SK-N-SH (cell line): Measurements from ENCODE around the gene MEGF8. TPM values are rescaled to one million over a fixed set of nuclear protein-coding genes. Genes with fewer than 3 reads are reported as not detected.

Experiments
- CTCF ChIA-PET: fragments of 300-600, 350-600 bp; formaldehyde crosslinking; extraction: SDS; loops from one replicate; lab custom pipeline; 2021; lab: Yijun Ruan, JAX
- POLR2A ChIA-PET: fragments of 350-600 bp; sonication (Branson Sonifier 250); formaldehyde crosslinking; extraction: SDS; loops from one replicate; lab custom pipeline; 2020; ENCODE audit warnings: antibody characterized with exemption, inconsistent platforms; lab: Yijun Ruan, JAX
- DNase-seq: peaks from one replicate; pipeline ENCODE4 v3.0.0; 2012
- H2AFZ ChIP-seq: fragments of 200-600 bp; sonication (generic); 2 replicates; pipeline ENCODE4 v1.8.1; 2016; ENCODE audit warnings: antibody characterized with exemption, mild to moderate bottlenecking, low read depth
- H3F3A ChIP-seq: fragments of 200-600 bp; sonication (generic); replicated peaks from 2 replicates; pipeline ENCODE3; 2016; ENCODE audit warnings: antibody characterized with exemption, mild to moderate bottlenecking; ENCODE audit not compliant: insufficient read depth
- H3K27ac ChIP-seq, 2 experiments: fragments of 200-500 bp in 1 of 2; fragments of 200-600 bp in 1 of 2; sonication (Bioruptor generic) in 1 of 2; sonication (generic), shearing (Covaris generic) in 1 of 2; 2 replicates each; pipeline versions ENCODE4 v1.5.1 to v1.6.1; 2014 to 2016; ENCODE audit warnings: low read depth in 2 of 2, inconsistent platforms in 1 of 2, low read length in 1 of 2, mild to moderate bottlenecking in 1 of 2, mixed read lengths in 1 of 2
- H3K27me3 ChIP-seq: fragments of 200-600 bp; sonication (generic), shearing (Covaris generic); 2 replicates; pipeline ENCODE4 v1.6.1; 2016; ENCODE audit warnings: mixed run types; ENCODE audit not compliant: insufficient read depth
- H3K36me3 ChIP-seq, 2 experiments: fragments of 200-500 bp in 1 of 2; fragments of 200-600 bp in 1 of 2; sonication (Bioruptor generic) in 1 of 2; sonication (generic) in 1 of 2; replicated peaks in 1 of 2; 2 replicates each; pipeline versions ENCODE3 to v1.5.1; 2014 to 2016; ENCODE audit warnings: low read length in 1 of 2, mild to moderate bottlenecking in 1 of 2; ENCODE audit not compliant: insufficient read depth in 2 of 2, control insufficient read depth in 1 of 2
- H3K4me1 ChIP-seq, 2 experiments: fragments of 200-500 bp in 1 of 2; fragments of 200-600 bp in 1 of 2; sonication (Bioruptor generic) in 1 of 2; sonication (generic), shearing (Covaris generic) in 1 of 2; 2 replicates each; pipeline versions ENCODE4 v1.5.1 to v1.6.1; 2014 to 2016; ENCODE audit warnings: low read depth in 1 of 2, low read length in 1 of 2, mixed run types in 1 of 2; ENCODE audit not compliant: insufficient read depth in 2 of 2, control insufficient read depth in 1 of 2
- H3K4me2 ChIP-seq: fragments of 200-600 bp; sonication (generic), shearing (Covaris generic); 2 replicates; pipeline ENCODE4 v1.6.1; 2017; ENCODE audit warnings: mixed run types
- H3K4me3 ChIP-seq, 2 experiments: fragments of 200-500 bp in 1 of 2; fragments of 200-600 bp in 1 of 2; sonication (Bioruptor generic) in 1 of 2; sonication (generic), shearing (Covaris generic) in 1 of 2; 2 replicates each; pipeline versions ENCODE4 v1.5.1 to v1.8.1; 2014 to 2016; ENCODE audit warnings: low read depth in 2 of 2, inconsistent platforms in 1 of 2, low read length in 1 of 2, mild to moderate bottlenecking in 1 of 2, mixed read lengths in 1 of 2, moderate library complexity in 1 of 2
- H3K79me2 ChIP-seq: fragments of 200-600 bp; sonication (generic); 2 replicates; pipeline ENCODE4 v1.8.1; 2017; ENCODE audit warnings: mild to moderate bottlenecking; ENCODE audit not compliant: insufficient read depth
- H3K9ac ChIP-seq: fragments of 200-600 bp; sonication (generic); 2 replicates; pipeline ENCODE4 v1.6.1; 2017; ENCODE audit warnings: mixed run types
- H3K9me2 ChIP-seq: fragments of 200-600 bp; sonication (generic); 2 replicates; pipeline ENCODE4 v1.6.1; 2017; ENCODE audit warnings: mixed run types
- H3K9me3 ChIP-seq: fragments of 200-600 bp; sonication (generic); 2 replicates; pipeline ENCODE4 v1.6.1; 2017; ENCODE audit warnings: mixed run types, mild to moderate bottlenecking, moderate library complexity
- H4K20me1 ChIP-seq: fragments of 200-600 bp; sonication (generic); 2 replicates; pipeline ENCODE4 v1.6.1; 2017; ENCODE audit warnings: mild to moderate bottlenecking, mixed run types; ENCODE audit not compliant: insufficient read depth
- CHD2 ChIP-seq: fragments of 150-350 bp; IDR thresholded peaks from 2 replicates; pipeline ENCODE4 v1.6.1; 2018; ENCODE audit warnings: low read length; ENCODE audit not compliant: partially characterized antibody
- ELF1 ChIP-seq: IDR thresholded peaks from 2 replicates; pipeline ENCODE4 v1.4.0; 2012
- EP300 ChIP-seq, 2 experiments: IDR thresholded peaks; 2 replicates each; pipeline versions ENCODE4 v1.4.0 to v1.6.1; 2012; ENCODE audit warnings: borderline replicate concordance in 1 of 2, low read depth in 1 of 2, low read length in 1 of 2
- FOSL2 ChIP-seq: IDR thresholded peaks from 2 replicates; pipeline ENCODE4 v1.4.0; 2012; ENCODE audit warnings: low read depth, mild to moderate bottlenecking, moderate library complexity, borderline replicate concordance
- FOXJ3 ChIP-seq: sonication (generic); formaldehyde crosslinking; IDR thresholded peaks from 2 replicates; pipeline ENCODE4 v1.5.1; 2020; ENCODE audit warnings: mild to moderate bottlenecking, missing genetic modification reagents
- GABPA ChIP-seq: IDR thresholded peaks from 2 replicates; pipeline ENCODE4 v1.4.0; 2012; ENCODE audit warnings: low read depth, mild to moderate bottlenecking
- GATA2 ChIP-seq: sonication (generic); formaldehyde crosslinking; IDR thresholded peaks from 2 replicates; pipeline ENCODE4 v1.5.0; 2020; ENCODE audit warnings: mild to moderate bottlenecking, missing genetic modification reagents
- JUND ChIP-seq: IDR thresholded peaks from 2 replicates; pipeline ENCODE4 v1.4.0; 2012
- PBX3 ChIP-seq: IDR thresholded peaks from 2 replicates; pipeline ENCODE4; 2012
- RAD21 ChIP-seq: IDR thresholded peaks from 2 replicates; pipeline ENCODE4 v1.6.1; 2012; ENCODE audit warnings: mild to moderate bottlenecking, low read length
- RCOR1 ChIP-seq: fragments of 150-350 bp; IDR thresholded peaks from 2 replicates; pipeline ENCODE4 v1.6.1; 2017; ENCODE audit warnings: antibody characterized with exemption, low read length
- REST ChIP-seq: IDR thresholded peaks from 2 replicates; pipeline ENCODE4 v1.6.1; 2012; ENCODE audit warnings: mild to moderate bottlenecking, low read depth, low read length, moderate library complexity
- RFX5 ChIP-seq: IDR thresholded peaks from 2 replicates; pipeline ENCODE4 v1.6.1; 2012; ENCODE audit warnings: mild to moderate bottlenecking, improper control_type of control experiment, low read length
- SIN3A ChIP-seq: IDR thresholded peaks from 2 replicates; pipeline ENCODE4 v1.6.1; 2012; ENCODE audit warnings: low read depth, mild to moderate bottlenecking, low read length, moderate library complexity, borderline replicate concordance
- TAF1 ChIP-seq: IDR thresholded peaks from 2 replicates; pipeline ENCODE4 v1.6.1; 2012; ENCODE audit warnings: low read depth, mild to moderate bottlenecking, low read length, moderate library complexity, borderline replicate concordance
- TCF12 ChIP-seq: IDR thresholded peaks from 2 replicates; pipeline ENCODE4 v1.4.0; 2012
- TEAD4 ChIP-seq: IDR thresholded peaks from 2 replicates; pipeline ENCODE4 v1.4.0; 2012; ENCODE audit warnings: mild to moderate bottlenecking, borderline replicate concordance; ENCODE audit not compliant: insufficient read depth
- USF1 ChIP-seq: IDR thresholded peaks from 2 replicates; pipeline ENCODE4 v1.4.0; 2012; ENCODE audit warnings: low read depth, borderline replicate concordance
- USF2 ChIP-seq: fragments of 150-350 bp; IDR thresholded peaks from 2 replicates; pipeline ENCODE4 v1.6.1; 2017; ENCODE audit warnings: antibody characterized with exemption, low read length, low read depth, borderline replicate concordance
- ZBTB33 ChIP-seq: IDR thresholded peaks from 2 replicates; pipeline ENCODE4 v1.4.0; 2012; ENCODE audit warnings: low read depth, borderline replicate concordance
- WGBS: methylation state at CpG from one replicate; pipeline ENCODE4 v1.1.6; 2017; ENCODE audit warnings: low lambda C conversion rate; 5-methylcytosine and 5-hydroxymethylcytosine counted together
- polyA plus RNA-seq, 3 experiments: library from polyadenylated mRNA; depleted of rRNA; stranded (reverse); fragments of >200 nt; gene quantifications; 2 replicates each; pipeline ENCODE4 v1.2.3, GENCODE V29; 2012

MEGF8 gene
- polyA plus RNA-seq, 1 of the 3 experiments (the other 2 are of a cell fraction), result 19.1 TPM

- H3K4me2 ChIP-seq, result no peak within 1 kb of the TSS
- H3K27ac ChIP-seq, result no peak within 1 kb of the TSS
These were observed 101.9 kb downstream of the MEGF8 start, which contains the start of gene LIPE for GRCh38 chr19:42427313-42427712. Gene LIPE (minus strand): TSS chr19:42427388. CDS start chr19:42427149, 239 bp downstream.

More at GRCh38 chr19:42427313-42427712, 101.9 kb downstream of the MEGF8 start, which contains the start of gene LIPE:
- Histone ChIP-seq H3F3A (no peaks in the 10 kb centered on the region), H2AFZ (no peak within 1 kb of the TSS), H3K4me3 (no peak within 1 kb of the TSS), H3K9me3 (no peaks in the 10 kb centered on the region), H3K79me2 (no peaks in the 10 kb centered on the region), H3K36me3 (no peaks in the 10 kb centered on the region)
- no peak for DNase-seq
- no peak for TF ChIP-seq GATA2
- no peak for TF ChIP-seq RFX5
- TF ChIP-seq TCF12, result no peak
- TF ChIP-seq RAD21, result no peak
- TF ChIP-seq GABPA, result no peak
- TF ChIP-seq CHD2, result no peak
- TF ChIP-seq FOSL2, result no peak
- no peak for TF ChIP-seq USF2
- no peak for TF ChIP-seq JUND
- TF ChIP-seq ZBTB33, result no peak
- no peak for TF ChIP-seq ELF1
- TF ChIP-seq SIN3A, result no peak
- TF ChIP-seq EP300 (IDR thresholded peaks at IDR 0.05; ENCODE audit: borderline replicate concordance in 1 of 2, low read depth in 1 of 2, low read length in 1 of 2), result no peak
- TF ChIP-seq TAF1, result no peak
- no peak for TF ChIP-seq REST
- TF ChIP-seq USF1, result no peak
- no peak for TF ChIP-seq TEAD4
- no peak for TF ChIP-seq FOXJ3
- TF ChIP-seq RCOR1, result no peak
- TF ChIP-seq PBX3, result no peak
- TF ChIP-seq, all 33 proteins: peak for 0
- POLR2A ChIA-PET, result no interaction called here
- Histone ChIP-seq H4K20me1 (no peaks in the 10 kb centered on the region), H3K9me2 (no peaks in the 10 kb centered on the region), H3K4me1 (peaks cover 0 to 14% of the 10 kb centered on the region in 2 experiments; a peak in 1 of 4 replicates), H3K9ac (no peak within 1 kb of the TSS), H3K27me3 (no peaks in the 10 kb centered on the region)
- CTCF ChIA-PET, result interaction anchor here (0.9 to 2.3 kb wide), 4 partner anchors 11 to 26 kb away, joined by 3 to 11 read pairs (median 4); no protein-coding TSS in a partner anchor
- WGBS, result 82% methylated on average over 4 of the region's 4 CpGs
